Erythroblast (primary cell): ENCODE data around the gene FJX1.

Experiments
- GATA1 ChIP-seq: IDR thresholded peaks from 2 replicates; pipeline ENCODE4 v1.6.1; 2011; ENCODE audit warnings: low read depth, mild to moderate bottlenecking, control low read depth, low read length, moderate library complexity
- POLR2A ChIP-seq: IDR thresholded peaks from 2 replicates; pipeline ENCODE4 v1.6.1; 2011; ENCODE audit warnings: mild to moderate bottlenecking, low read length

- no peak for TF ChIP-seq POLR2A
- TF ChIP-seq GATA1, result no peak
These were observed 15.3 kb upstream of the FJX1 start for GRCh38 chr11:35602979-35603378.
